Activated CD8-positive, alpha-beta memory T cell treated with anti-CD3 and anti-CD28 coated beads, Interleukin-2, amount 50 U/mL, for 4 hours (primary cell): ENCODE measurements around the gene LIN28B.

ENCODE experiments used
- DNase-seq: peaks from one replicate; pipeline ENCODE4 v3.0.0-alpha.2; 2020

The LIN28B gene

GRCh38 chr6:105113422-105113821, 156.5 kb downstream of the LIN28B start:
- DNase-seq: no peak

- no peak for DNase-seq
These were observed 159.2 kb downstream of the LIN28B start for GRCh38 chr6:105116150-105116549.

- DNase-seq: no peak
These were observed 163.7 kb downstream of the LIN28B start for GRCh38 chr6:105120570-105120969.

GRCh38 chr6:105121981-105122380, 165.1 kb downstream of the LIN28B start:
- DNase-seq: no peak

DNA sequence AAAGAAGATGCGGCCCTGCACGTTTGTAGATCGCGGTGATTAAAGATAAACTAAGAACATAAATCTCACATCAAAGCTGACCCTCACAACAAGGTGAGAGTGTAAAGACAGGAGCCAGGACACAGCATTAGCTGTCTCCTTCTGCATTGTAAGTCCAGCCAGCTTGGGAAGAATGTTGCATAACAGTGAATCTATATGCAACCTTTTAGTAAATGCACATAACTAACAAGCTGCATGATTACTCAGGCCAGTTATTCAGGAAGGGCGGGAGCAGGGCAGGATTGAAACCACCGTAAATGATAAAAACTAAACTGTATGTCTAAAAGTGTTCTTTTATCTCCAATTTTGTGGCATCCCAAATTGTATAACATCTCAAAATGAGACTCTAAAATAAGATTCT, 165.8 kb downstream of the LIN28B start:
- DNase-seq: no peak
